HG03432 (cell line): ENCODE measurements around the gene XCL2.

ENCODE experiments used
- ATAC-seq: cut with Tn5 transposase; IDR thresholded peaks from one replicate; pipeline ENCODE4 v1.9.1; 2021; ENCODE audit warnings: mild to moderate bottlenecking, moderate library complexity; ENCODE audit not compliant: unreplicated experiment

The XCL2 gene

DNA sequence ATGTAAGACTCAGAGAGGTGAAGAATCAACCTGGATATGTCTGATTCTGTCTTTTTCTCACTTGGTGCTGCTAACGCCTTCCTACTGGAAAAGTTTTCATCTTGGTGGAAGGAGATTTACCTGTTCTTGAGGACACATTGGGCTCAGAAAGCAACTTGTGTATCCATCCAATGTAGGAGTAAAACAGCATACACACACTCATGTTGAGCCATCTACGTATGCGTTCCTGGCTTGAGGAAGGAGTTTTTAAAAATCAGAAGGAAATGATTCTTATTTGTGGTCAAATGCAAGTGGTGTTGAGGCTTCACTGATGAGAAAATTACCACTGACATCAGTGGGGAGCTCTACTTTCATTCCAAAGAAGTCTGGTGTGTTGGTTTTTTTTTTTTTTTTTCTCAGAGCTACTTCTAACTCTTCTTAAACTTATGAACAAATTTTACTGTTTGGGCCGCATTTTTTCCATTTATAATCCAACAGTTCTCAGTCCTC is 25.6 kb downstream of the XCL2 start:
- no peak for ATAC-seq

DNA sequence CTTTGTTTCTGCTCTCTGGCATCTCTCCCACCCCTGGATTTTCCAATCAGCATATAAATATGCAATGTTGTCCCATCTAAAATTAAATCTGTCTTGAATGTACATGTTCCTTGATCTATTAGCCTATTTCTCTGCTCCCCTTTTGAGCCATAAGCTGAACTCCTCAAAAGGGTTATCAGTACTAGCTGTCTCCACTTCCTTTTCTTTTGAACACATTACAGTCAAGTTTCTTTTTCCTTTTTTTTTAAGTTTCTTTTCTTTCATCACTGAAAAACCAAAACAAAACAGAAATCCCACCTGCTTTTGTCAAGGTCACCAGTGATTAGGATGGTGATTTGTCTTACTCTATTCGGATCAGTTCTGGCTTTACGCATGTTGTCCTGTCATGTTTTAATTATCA is 29.3 kb downstream of the XCL2 start:
- ATAC-seq, result no peak

DNA sequence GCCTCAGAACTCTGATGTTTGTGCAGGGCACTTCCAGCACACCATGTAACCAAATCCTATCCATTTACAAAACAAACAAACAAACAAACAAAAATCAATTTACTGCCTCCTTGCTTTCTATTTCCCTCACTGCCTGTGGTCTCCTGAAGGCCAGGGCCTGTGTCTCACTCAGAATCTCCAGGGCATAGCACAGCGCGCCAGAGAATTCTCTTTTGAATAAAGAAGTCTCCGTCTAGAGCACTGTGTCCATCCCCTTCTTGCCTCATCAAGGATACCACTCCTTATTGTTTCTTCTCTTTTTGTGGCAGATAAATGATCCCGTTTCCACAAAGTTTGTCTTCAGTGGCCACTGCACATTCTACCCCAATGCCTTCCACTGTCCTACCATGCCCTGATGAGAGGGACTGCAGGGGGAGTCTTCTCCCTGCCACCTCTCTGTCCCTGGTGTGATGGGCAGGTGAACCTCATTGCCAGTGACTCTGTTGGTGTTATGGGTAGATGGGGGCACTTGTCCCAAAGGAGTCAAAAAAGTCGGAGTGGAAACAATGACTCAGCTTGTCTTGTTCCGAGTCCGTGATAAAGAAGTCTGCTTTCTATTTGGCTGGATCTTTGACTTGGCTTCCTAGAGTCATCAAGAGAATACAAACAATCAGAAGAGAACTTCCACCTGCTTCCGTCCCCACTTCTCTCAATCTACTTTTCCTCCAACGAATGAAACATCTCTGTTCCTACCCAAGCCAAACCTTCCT is 30.0 kb downstream of the XCL2 start:
- no peak for ATAC-seq

DNA sequence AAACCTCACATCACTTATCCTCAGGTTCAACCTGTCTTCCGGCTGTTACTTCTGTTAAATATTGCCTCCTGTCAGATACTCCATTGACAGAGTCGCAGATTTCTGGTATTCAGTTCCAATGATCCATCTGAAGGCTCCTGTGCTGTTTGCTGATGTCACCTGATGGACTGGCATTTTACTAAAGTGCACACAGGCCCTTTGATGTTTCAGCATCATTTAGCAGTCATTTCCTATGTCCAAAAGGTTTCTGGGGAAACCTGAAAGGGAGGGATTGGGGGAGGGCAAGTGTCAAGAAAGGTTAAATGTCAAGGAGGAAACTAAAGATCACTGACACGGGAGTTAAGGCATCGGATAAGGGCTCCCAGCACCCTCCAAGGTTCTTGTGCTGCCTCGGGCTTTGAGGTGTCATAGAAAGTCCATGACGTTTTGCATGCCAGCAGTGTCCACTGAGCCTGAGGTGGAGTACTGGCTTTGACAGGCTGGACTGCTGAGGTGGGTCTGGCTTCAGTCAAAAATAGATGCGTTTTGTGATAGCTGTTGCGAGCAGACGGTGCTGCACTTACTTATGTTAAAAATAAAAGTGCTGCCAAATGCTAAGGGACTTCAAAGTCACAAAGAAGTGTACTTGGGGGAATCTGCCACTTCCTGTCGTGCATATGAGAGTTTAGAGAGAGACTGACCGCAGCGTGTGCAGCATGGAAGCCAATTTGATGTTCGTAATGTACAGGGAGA is 30.8 kb downstream of the XCL2 start:
- ATAC-seq, result no peak

DNA sequence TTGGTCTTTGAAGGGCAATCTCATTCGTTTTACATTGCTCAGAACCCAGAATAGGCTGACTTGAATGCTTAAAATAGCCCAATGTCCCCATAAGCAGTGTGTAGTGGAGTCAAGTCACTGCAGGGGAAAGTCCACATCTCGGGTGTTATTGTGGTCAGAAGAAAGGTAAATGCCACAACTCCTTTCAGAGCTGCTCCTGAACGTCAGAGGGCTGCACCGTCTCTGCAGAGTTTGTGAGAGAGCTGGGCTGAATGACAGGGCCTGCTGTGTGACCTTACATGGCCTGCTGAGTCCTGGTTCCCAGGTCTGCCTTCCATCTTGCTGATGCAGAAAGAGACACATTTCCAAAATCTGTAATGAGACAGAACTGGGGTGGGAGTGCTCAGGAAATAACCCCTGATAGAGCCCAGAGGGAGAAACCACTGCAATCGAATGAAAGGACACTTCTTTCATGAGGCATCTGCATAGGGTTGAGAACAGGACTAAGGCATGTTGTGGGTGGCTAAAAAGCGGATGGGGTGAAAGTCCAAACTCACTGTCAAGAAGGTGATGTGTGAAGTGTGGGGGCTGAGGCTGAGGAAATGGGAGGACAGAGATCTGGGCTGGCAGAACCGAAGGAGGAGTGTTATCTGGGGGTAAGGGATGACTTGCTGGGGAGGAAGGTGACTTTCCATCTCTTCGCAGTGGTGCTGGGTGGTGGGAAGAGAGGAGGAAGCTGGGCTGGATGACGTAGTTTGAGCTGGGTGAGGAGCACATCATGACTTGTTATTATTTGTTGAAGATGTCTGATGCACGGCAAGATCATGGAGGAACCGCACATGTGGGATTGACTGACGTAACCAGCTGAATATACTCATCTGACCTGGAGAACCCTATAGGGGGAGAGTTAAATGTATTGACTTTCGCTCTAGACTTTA is 33.7 kb downstream of the XCL2 start:
- peak; percentile 91 for ATAC-seq

DNA sequence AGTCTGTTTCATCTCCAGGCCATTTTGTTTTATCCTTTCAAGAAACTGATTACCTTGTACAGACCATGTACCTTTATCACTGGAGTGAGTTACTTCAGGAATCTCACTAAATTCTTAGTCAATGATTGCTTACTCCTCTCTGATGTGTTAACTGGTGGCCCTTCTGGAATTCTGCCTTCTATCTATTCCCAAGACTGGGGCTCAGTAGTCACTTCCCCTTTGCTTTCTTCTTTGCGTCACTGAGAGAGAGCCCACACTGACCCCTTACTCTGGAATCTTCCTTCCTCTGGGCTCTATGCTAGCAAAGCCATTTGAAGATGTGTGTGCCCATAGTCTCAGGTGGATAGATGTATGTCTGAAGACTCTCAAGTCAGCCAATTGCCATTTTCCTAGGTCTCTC is 34.6 kb downstream of the XCL2 start:
- no peak for ATAC-seq

DNA sequence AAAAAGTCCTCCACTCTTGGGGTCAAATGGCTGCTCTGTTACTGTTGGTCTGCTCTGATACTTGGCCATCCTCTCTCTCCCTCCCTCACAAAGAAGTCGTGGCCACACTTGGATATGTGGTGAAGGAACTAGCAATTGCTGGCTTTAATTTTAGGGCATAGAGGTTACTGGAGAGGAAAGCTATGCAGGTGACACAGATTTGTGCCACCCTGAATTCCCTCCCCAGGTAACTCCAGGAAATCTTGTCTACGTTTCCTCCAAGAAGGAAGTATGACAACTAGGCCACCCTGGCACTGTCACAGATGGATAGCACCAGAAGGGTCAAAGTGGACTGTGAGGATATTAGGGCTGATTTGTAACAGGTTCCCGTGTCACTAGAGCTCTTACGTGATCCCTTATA is 36.0 kb downstream of the XCL2 start:
- ATAC-seq, result no peak

DNA sequence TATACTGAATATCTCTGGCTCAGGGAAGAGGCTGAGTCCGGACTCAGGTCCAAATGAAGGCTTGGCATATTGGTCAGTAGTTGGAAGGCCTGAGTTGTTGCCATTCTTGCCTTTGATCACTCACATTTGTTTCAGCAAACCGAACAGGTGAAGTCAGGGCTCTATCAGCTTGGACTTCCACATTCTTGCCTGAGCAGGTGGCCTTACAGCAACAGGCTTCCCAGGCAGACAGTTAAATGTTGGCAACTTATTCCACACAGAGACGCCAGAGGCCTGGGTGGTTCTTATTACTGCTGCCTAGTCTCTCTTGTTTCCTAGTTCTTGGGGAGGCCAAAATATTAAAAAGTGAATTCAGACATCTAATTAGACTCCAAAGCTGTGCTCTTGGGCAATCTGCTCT is 36.6 kb downstream of the XCL2 start:
- ATAC-seq, result no peak

DNA sequence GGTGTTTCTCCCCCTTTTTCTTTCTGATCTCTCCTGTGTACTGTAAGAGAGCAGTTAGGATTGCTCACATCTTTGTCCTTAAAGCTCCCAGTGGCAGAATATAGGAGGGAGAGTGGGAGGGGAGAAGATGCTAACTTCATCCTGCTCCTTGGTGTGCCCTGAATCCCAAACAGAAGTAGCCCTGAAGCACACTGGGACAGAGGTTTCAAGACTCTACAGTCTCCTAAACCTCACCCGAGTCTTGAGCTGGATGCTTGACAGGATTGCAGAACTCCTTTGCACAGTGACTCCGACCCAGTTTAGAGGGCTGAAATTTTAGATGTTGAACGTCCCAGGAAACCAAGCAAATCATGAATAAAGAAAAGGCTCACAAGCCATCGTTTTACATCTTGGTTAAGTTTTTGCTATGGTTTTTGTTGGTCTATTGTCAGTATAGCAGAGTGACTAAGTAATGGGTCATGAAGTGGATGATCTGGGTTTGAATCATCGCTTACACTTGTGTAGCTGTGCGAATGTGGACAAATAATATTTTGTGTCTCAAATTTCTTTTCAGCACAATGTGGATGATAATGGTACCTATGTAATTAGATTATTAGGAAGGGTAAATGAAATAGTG is 37.5 kb downstream of the XCL2 start:
- ATAC-seq, result no peak

DNA sequence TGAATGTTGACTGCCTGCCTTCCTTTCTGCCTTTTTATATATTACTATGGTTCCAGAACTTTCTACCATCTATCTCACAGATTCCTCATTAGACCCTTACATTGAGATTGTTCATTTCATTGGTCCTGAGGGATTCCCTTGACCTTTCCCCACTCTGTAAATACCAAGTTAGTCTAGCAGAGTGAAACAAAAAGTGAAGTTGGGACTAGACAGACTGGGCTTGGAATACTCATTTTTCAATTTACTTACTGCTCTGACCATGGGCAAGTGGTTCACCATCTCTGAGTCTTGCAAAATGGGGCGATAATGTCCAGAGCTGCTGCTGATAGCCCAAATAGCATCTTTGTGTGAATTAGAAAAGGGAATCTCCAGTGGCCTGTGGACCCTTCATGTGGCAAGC is 38.8 kb downstream of the XCL2 start:
- ATAC-seq, result no peak

DNA sequence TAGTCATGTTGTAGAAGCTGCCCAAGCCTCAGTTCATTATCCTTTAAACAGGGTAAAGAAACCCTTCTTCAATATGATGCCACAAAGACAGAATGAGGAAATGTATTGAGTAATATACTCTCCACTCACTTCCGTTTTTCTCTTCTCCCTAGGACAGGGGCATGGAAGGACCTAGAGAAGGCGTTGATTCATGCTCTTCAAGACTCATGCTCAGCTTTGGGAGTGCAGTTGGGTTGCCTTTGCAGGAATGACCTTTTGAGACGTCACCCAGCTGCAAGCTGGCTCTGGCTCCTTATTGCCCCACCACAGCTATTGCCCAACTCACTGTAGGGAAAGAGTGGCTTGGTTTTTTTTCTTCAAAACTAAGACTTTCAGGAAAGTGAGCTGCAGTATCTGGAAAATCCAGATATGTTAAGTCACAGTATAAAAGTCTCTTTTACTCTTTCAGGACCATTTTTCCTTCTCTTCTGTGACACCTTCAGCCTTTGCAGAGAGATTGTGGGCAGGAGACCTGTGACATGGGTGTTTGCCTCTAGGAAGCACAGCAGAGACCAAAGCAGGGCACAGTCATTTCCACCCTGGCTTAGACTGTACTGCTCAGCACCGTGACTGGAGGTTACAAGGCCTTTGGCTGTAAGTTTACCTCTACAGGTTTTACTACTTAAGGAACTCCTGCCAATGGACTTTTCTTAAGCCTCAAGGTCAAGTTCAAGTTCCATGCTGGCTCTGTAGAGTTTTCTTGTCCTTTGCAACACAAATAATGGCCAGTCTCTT is 39.5 kb downstream of the XCL2 start:
- peak; percentile 79 for ATAC-seq

DNA sequence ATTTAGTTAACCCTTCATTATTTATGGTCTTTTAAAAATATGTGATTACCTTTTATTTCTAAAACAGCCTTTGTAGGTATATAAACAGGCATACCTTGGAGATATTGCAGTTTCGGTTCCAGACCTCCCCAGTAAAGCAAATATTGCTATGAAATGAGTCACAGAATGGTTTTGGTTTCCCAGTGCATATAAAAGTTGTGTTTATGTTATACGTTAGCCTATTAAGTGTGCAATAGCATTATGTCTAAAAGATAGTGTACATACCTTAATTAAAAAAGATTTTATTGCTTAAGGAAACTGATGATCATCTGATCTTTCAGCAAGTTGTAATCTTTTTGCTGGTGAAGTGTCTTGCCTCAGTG is 44.1 kb downstream of the XCL2 start:
- no peak for ATAC-seq

DNA sequence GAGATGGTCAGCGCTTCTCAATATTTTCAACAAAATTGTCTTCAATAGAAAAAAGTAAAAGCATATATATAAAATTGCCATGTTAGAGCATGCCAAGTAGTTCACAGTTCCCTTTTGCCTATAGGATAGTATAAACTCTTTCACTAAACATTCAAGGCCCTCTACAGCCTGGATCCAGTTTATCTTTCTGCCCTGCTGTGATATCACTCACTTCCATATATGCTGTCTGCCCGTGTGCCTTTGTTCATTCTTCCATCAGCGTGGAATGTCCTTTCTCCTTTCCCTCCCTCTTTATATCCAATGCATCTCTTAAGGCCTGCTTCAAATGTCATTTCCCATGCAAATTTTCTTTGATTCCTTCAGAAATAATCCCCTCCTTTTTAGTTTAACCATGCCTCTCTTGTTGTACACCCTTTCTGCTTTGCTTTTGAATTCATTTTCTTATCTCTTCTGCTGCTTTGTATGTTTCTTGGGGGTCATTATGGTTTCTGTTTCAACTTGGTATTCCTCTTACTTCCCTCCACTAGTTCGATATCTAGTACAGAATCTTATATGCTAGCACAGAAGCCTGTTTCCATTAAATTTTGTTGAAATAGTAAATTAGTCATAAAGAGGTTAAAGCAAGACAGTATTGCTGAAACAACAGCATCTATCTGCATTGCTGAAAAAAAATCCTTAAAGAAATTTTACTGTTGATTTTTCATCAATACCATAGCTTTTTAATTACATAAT is 44.7 kb downstream of the XCL2 start:
- ATAC-seq, result no peak

DNA sequence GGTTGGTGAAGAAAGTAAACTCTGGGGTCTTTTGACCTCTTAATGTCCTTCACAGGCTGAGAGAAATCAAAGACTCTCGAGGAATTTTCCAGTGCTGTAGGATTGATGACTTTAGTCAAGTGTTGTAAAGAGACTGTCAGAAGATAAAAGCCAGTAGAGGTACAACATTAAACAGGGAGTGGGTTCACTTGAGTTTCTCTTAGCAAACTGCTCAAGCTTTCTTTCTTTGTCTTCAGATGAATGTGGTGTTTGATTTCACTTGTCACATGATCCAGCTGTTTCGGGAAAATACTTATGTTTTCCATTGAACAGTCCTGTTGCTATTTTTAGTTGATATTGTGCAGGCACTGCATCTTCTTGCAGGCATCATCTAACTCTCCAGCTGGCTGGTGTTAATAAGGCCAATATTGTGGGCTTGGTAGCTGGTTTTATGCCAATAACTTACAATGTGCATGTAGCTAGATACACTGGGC is 45.6 kb downstream of the XCL2 start:
- ATAC-seq, result no peak

DNA sequence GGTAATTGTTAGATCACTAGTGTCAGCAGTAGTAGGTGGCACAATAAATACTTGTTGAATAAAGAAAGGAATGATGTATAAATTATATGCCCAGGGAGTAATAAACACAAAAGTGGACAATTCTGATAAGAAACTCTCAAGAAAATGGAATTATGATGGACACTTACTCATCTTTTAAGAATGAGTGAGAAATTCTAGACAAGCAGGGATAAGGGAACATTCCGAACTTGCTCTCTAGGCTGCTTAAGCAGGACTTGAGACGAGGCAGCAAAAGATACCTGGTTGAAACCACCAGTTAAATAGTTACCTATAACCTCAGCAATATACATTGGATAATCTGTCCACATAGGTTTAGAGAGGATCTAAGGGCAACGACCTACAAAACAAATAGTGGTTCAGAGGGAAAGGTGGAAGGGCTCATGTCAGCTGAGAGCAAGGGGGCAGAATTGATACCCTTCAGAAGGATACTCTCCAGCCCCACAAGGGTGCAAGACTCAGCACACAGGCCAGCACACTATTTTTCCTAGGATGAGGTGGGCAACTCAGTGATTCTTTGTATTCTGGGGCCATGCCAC is 46.3 kb downstream of the XCL2 start:
- no peak for ATAC-seq

DNA sequence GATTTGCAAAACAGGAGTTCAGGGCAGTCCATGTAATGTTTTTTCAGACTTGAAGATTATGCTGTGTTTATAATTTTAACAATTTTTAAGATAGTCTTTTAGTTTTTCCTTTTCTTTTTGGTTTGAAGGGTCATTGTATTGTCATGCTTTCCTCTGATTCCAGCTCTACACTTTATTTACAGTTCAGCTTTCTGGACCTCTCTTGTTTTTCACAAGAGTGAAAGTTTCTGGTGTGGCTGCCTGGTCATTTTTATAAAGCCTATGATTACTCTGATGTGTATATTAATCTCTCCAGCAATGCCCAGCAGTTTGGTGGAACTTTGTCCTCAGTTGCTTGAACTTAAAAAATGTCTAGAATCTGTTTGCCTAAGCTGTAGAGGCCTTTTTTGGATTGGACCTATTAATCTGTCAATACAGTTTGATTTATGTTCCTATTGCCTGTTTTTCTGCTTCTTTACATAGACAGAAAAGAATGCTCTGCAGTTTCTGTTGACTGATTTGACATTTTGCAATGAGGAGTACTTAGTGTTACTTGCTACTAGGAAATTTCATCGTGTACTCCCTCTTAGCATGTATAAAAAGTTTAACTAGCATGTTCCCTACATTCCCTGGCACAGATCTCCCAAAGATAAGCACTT is 52.2 kb downstream of the XCL2 start:
- no peak for ATAC-seq
